HEK293 (cell line): ENCODE measurements around the gene NOL9.
A peak's percentile ranks its signal among the peaks of the same experiment; 100 is the strongest.

Source experiments
- FEZF1 ChIP-seq: fragments of 450-650 bp; formaldehyde crosslinking; IDR thresholded peaks from 2 replicates; pipeline ENCODE4 v1.5.1; 2016; ENCODE audit warnings: missing biosample characterization, missing genetic modification characterization
- KLF16 ChIP-seq: fragments of 450-650 bp; formaldehyde crosslinking; IDR thresholded peaks from 2 replicates; pipeline ENCODE4 v1.5.1; 2017; ENCODE audit warnings: missing biosample characterization, missing genetic modification characterization
- TRIM28 ChIP-seq: IDR thresholded peaks from 2 replicates; pipeline ENCODE4 v1.6.1; 2011; ENCODE audit warnings: low read length, control low read depth, borderline replicate concordance
- YY1 ChIP-seq: fragments of 450-650 bp; formaldehyde crosslinking; IDR thresholded peaks from 2 replicates; pipeline ENCODE4 v1.5.1; 2018; ENCODE audit warnings: missing biosample characterization, missing genetic modification characterization
- ZBTB17 ChIP-seq: fragments of 450-650 bp; formaldehyde crosslinking; IDR thresholded peaks from 2 replicates; pipeline ENCODE4 v1.5.1; 2016; ENCODE audit warnings: missing biosample characterization, missing genetic modification characterization
- ZBTB44 ChIP-seq: fragments of 450-650 bp; IDR thresholded peaks from 2 replicates; pipeline ENCODE4 v1.5.1; 2018; ENCODE audit warnings: missing biosample characterization, mild to moderate bottlenecking, missing genetic modification characterization
- ZBTB7A ChIP-seq: fragments of 450-650 bp; formaldehyde crosslinking; IDR thresholded peaks from 2 replicates; pipeline ENCODE4 v1.5.1; 2016; ENCODE audit warnings: low read depth, missing biosample characterization, missing genetic modification characterization
- ZBTB8A ChIP-seq: fragments of 450-650 bp; formaldehyde crosslinking; IDR thresholded peaks from 2 replicates; pipeline ENCODE4 v1.5.1; 2016; ENCODE audit warnings: missing biosample characterization, missing genetic modification characterization
- ZFHX2 ChIP-seq: fragments of 450-650 bp; formaldehyde crosslinking; conservative IDR thresholded peaks from 2 replicates; pipeline ENCODE4 v1.5.1; 2016; ENCODE audit warnings: missing biosample characterization, missing genetic modification characterization
- ZNF121 ChIP-seq: fragments of 450-650 bp; formaldehyde crosslinking; IDR thresholded peaks from 2 replicates; pipeline ENCODE4 v1.5.1; 2016; ENCODE audit warnings: missing biosample characterization, missing genetic modification characterization
- ZNF140 ChIP-seq: fragments of 450-650 bp; formaldehyde crosslinking; IDR thresholded peaks from 2 replicates; pipeline ENCODE4 v1.5.1; 2016; ENCODE audit warnings: missing biosample characterization, missing genetic modification characterization
- ZNF146 ChIP-seq: fragments of 450-650 bp; formaldehyde crosslinking; IDR thresholded peaks from 2 replicates; pipeline ENCODE4 v1.5.1; 2016; ENCODE audit warnings: missing biosample characterization, missing genetic modification characterization
- ZNF2 ChIP-seq: fragments of 450-650 bp; formaldehyde crosslinking; IDR thresholded peaks from 2 replicates; pipeline ENCODE4 v1.5.1; 2016; ENCODE audit warnings: missing biosample characterization, missing genetic modification characterization
- ZNF214 ChIP-seq: fragments of 450-650 bp; formaldehyde crosslinking; IDR thresholded peaks from 2 replicates; pipeline ENCODE4 v1.5.1; 2017; ENCODE audit warnings: missing biosample characterization, mild to moderate bottlenecking, missing genetic modification characterization, borderline replicate concordance
- ZNF239 ChIP-seq: fragments of 450-650 bp; formaldehyde crosslinking; IDR thresholded peaks from 2 replicates; pipeline ENCODE4 v1.5.1; 2016; ENCODE audit warnings: missing biosample characterization, missing genetic modification characterization
- ZNF335 ChIP-seq: fragments of 450-650 bp; formaldehyde crosslinking; conservative IDR thresholded peaks from 2 replicates; pipeline ENCODE4 v1.5.1; 2016; ENCODE audit warnings: missing biosample characterization, missing genetic modification characterization
- ZNF391 ChIP-seq: fragments of 450-650 bp; formaldehyde crosslinking; IDR thresholded peaks from 2 replicates; pipeline ENCODE4 v1.5.1; 2016; ENCODE audit warnings: low read depth, missing biosample characterization, missing genetic modification characterization, borderline replicate concordance
- ZNF449 ChIP-seq: fragments of 450-650 bp; formaldehyde crosslinking; IDR thresholded peaks from 2 replicates; pipeline ENCODE4 v1.5.1; 2017; ENCODE audit warnings: missing biosample characterization, mild to moderate bottlenecking, missing genetic modification characterization, moderate library complexity
- ZNF596 ChIP-seq: fragments of 450-650 bp; IDR thresholded peaks from 2 replicates; pipeline ENCODE4 v1.5.0; 2018; ENCODE audit warnings: missing biosample characterization, mild to moderate bottlenecking, missing genetic modification characterization, moderate library complexity
- ZNF600 ChIP-seq: fragments of 450-650 bp; formaldehyde crosslinking; IDR thresholded peaks from 2 replicates; pipeline ENCODE4 v1.5.1; 2016; ENCODE audit warnings: missing biosample characterization, missing genetic modification characterization
- ZNF626 ChIP-seq: fragments of 450-650 bp; sonication (Bioruptor Pico); formaldehyde crosslinking; IDR thresholded peaks from 2 replicates; pipeline ENCODE4 v1.5.1; 2018; ENCODE audit warnings: missing biosample characterization, missing genetic modification characterization, inconsistent platforms
- ZNF645 ChIP-seq: fragments of 450-650 bp; formaldehyde crosslinking; IDR thresholded peaks from 2 replicates; pipeline ENCODE4; 2016; ENCODE audit warnings: missing biosample characterization, missing genetic modification characterization
- ZNF677 ChIP-seq: fragments of 450-650 bp; IDR thresholded peaks from 2 replicates; pipeline ENCODE4 v1.5.0; 2018; ENCODE audit warnings: missing biosample characterization, mild to moderate bottlenecking, missing genetic modification characterization, moderate library complexity
- ZNF76 ChIP-seq: fragments of 450-650 bp; formaldehyde crosslinking; IDR thresholded peaks from 2 replicates; pipeline ENCODE4; 2016; ENCODE audit warnings: low read depth, missing biosample characterization, missing genetic modification characterization, borderline replicate concordance
- ZNF785 ChIP-seq: fragments of 450-650 bp; formaldehyde crosslinking; IDR thresholded peaks from 2 replicates; pipeline ENCODE4 v1.5.1; 2016; ENCODE audit warnings: missing biosample characterization, missing genetic modification characterization
- ZNF792 ChIP-seq: fragments of 450-650 bp; formaldehyde crosslinking; IDR thresholded peaks from 2 replicates; pipeline ENCODE4 v1.5.1; 2016; ENCODE audit warnings: missing biosample characterization, missing genetic modification characterization
- ZSCAN30 ChIP-seq: fragments of 450-650 bp; IDR thresholded peaks from 2 replicates; pipeline ENCODE4 v1.5.1; 2018; ENCODE audit warnings: missing biosample characterization, mild to moderate bottlenecking, missing genetic modification characterization, moderate library complexity
- ZSCAN5A ChIP-seq: fragments of 450-650 bp; formaldehyde crosslinking; IDR thresholded peaks from 2 replicates; pipeline ENCODE4 v1.5.1; 2016; ENCODE audit warnings: missing biosample characterization, missing genetic modification characterization
- ZXDB ChIP-seq: fragments of 450-650 bp; formaldehyde crosslinking; IDR thresholded peaks from 2 replicates; pipeline ENCODE4 v1.5.1; 2016; ENCODE audit warnings: missing biosample characterization, missing genetic modification characterization
- TF ChIP-seq, protein P1 (sequence below): fragments of 450-650 bp; formaldehyde crosslinking; IDR thresholded peaks from 2 replicates; pipeline ENCODE4 v1.5.1; 2016; ENCODE audit warnings: missing biosample characterization, missing genetic modification characterization
- TF ChIP-seq, protein P2 (sequence below): fragments of 450-650 bp; formaldehyde crosslinking; IDR thresholded peaks from 2 replicates; pipeline ENCODE4 v1.5.1; 2016; ENCODE audit warnings: missing biosample characterization, missing genetic modification characterization

Gene NOL9

DNA sequence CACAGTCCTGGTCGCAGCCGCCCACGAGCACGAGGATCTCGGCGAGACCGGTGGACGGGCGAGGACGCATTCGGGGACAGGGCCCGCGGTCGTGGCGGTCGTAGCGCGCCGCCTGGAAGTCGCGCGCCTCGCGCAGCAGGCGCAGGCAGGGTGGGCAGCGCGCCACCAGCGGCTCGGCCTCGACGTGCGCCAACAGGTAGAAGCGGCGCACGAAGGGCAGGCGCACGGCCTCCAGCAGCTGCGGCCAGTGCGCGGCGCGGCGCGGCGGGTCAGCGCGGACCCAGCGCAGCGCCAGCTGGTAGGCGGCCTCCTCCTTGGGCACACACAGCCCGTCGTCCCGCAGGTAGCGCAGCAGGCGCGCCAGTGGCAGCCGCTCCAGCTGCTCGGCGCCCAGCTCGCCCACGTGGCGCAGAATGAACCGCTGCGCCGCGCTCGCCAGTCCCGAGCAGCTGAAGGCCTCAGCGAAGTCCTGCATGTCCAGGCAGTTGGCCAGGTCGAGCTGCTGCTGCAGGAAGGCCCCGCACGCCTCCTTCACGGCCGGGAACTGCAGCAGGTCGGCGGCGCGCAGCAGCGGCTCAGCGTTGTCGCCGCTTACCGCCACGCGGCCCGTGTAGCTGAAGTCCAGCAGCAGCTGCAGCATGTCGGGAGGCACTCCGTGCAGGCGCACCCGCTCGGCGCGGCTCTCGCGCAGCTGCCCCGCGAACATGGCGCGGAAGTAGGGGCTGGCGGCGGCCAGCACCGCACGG is 47.8 kb upstream of the NOL9 start (continued):
- TF ChIP-seq ZBTB7A (tag by site-specific recombination) = peak; percentile 14; the same call in 1 of the 2 replicates
- no peak for TF ChIP-seq ZNF785 (tag by site-specific recombination)
- TF ChIP-seq ZNF596 (tag by site-specific recombination) = 0 out of 2 replicates have a peak, but pooled peaks have one; percentile 40
- peak; percentile 9; the same call in 1 of the 2 replicates for TF ChIP-seq ZSCAN5A
- TF ChIP-seq ZNF626 (tag by site-specific recombination) = no peak
- TF ChIP-seq ZNF76 (tag by site-specific recombination) = peak; percentile 94
- 0 out of 2 replicates have a peak, but pooled peaks have one; percentile 43 for TF ChIP-seq ZBTB17 (tag by site-specific recombination)
- peak; percentile 76 for TF ChIP-seq ZNF335 (tag by site-specific recombination)
- no peak for TF ChIP-seq ZNF214 (tag by site-specific recombination)
- peak; percentile 83; the same call in 1 of the 2 replicates for TF ChIP-seq ZNF391 (tag by site-specific recombination)
- TF ChIP-seq ZSCAN30 (tag by site-specific recombination) = no peak
- peak; percentile 70; the same call in 1 of the 2 replicates for TF ChIP-seq ZNF677 (tag by site-specific recombination)
- no peak; the same call in 1 of the 2 replicates for TF ChIP-seq YY1 (tag by site-specific recombination)
- TF ChIP-seq ZNF2 (tag by site-specific recombination) = peak; percentile 72
- 0 out of 2 replicates have a peak, but pooled peaks have one; percentile 19 for TF ChIP-seq KLF16 (tag by site-specific recombination)
- TF ChIP-seq, protein P1, sequence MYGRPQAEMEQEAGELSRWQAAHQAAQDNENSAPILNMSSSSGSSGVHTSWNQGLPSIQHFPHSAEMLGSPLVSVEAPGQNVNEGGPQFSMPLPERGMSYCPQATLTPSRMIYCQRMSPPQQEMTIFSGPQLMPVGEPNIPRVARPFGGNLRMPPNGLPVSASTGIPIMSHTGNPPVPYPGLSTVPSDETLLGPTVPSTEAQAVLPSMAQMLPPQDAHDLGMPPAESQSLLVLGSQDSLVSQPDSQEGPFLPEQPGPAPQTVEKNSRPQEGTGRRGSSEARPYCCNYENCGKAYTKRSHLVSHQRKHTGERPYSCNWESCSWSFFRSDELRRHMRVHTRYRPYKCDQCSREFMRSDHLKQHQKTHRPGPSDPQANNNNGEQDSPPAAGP (tag by site-specific recombination) = peak; percentile 44; the same call in 1 of the 2 replicates
- peak; percentile 30; the same call in 1 of the 2 replicates for TF ChIP-seq ZXDB (tag by site-specific recombination)
- TF ChIP-seq, protein P2, sequence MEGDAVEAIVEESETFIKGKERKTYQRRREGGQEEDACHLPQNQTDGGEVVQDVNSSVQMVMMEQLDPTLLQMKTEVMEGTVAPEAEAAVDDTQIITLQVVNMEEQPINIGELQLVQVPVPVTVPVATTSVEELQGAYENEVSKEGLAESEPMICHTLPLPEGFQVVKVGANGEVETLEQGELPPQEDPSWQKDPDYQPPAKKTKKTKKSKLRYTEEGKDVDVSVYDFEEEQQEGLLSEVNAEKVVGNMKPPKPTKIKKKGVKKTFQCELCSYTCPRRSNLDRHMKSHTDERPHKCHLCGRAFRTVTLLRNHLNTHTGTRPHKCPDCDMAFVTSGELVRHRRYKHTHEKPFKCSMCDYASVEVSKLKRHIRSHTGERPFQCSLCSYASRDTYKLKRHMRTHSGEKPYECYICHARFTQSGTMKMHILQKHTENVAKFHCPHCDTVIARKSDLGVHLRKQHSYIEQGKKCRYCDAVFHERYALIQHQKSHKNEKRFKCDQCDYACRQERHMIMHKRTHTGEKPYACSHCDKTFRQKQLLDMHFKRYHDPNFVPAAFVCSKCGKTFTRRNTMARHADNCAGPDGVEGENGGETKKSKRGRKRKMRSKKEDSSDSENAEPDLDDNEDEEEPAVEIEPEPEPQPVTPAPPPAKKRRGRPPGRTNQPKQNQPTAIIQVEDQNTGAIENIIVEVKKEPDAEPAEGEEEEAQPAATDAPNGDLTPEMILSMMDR (tag by site-specific recombination) = 0 out of 2 replicates have a peak, but pooled peaks have one; percentile 24
- peak; percentile 40; the same call in 1 of the 2 replicates for TF ChIP-seq ZBTB8A (tag by site-specific recombination)
- TF ChIP-seq ZNF792 (tag by site-specific recombination) = peak; percentile 43; the same call in 1 of the 2 replicates
- TF ChIP-seq ZNF146 (tag by site-specific recombination) = peak; percentile 3; the same call in 1 of the 2 replicates
- peak; percentile 69 for TF ChIP-seq ZFHX2
- TF ChIP-seq TRIM28 = peak; percentile 51; the same call in 1 of the 2 replicates
- 0 out of 2 replicates have a peak, but pooled peaks have one; percentile 80 for TF ChIP-seq ZNF121 (tag by site-specific recombination)
- TF ChIP-seq FEZF1 = no peak
- TF ChIP-seq ZNF600 (tag by site-specific recombination) = peak; percentile 82
- TF ChIP-seq ZNF449 (tag by site-specific recombination) = no peak
- no peak for TF ChIP-seq ZNF140 (tag by site-specific recombination)
- peak; percentile 44; the same call in 1 of the 2 replicates for TF ChIP-seq ZBTB44
- TF ChIP-seq ZNF645 = 0 out of 2 replicates have a peak, but pooled peaks have one; percentile 65
- peak; percentile 77; the same call in 1 of the 2 replicates for TF ChIP-seq ZNF239
